ENCODE results near the gene PNPT1. TPM values are rescaled to one million over a fixed set of nuclear protein-coding genes. Genes with fewer than 3 reads are reported as not detected.

Gene PNPT1
- total RNA-seq, 1 experiment from 2014 or later: 37.5 TPM

- DNase-seq: no peak
- Histone ChIP-seq H3K27me3 (ENCODE audit: control insufficient read depth, insufficient read depth, low read length) (no peaks in the 10 kb centered on the region), H3K36me3 (replicated peaks; ENCODE audit: control insufficient read depth, insufficient read depth, low read length) (peaks cover 4% of the 10 kb centered on the region), H3K4me3 (ENCODE audit: insufficient read depth, low read depth, low read length) (no peak overlapping the region)
Measured at GRCh38 chr2:55595536-55595935, 98.1 kb downstream of the PNPT1 start.

GRCh38 chr2:55592130-55592529 is 101.5 kb downstream of the PNPT1 start:
- DNase-seq: no peak
- Histone ChIP-seq H3K36me3 (replicated peaks; ENCODE audit: control insufficient read depth, insufficient read depth, low read length) (no peaks in the 10 kb centered on the region; the same call in 1 of the 2 replicates), H3K27me3 (ENCODE audit: control insufficient read depth, insufficient read depth, low read length) (no peaks in the 10 kb centered on the region), H3K4me3 (ENCODE audit: insufficient read depth, low read depth, low read length) (no peak overlapping the region)

- H3K4me3 ChIP-seq (ENCODE audit: insufficient read depth, low read depth, low read length): no peak overlapping the region
- H3K27me3 ChIP-seq (ENCODE audit: control insufficient read depth, insufficient read depth, low read length): no peaks in the 10 kb centered on the region
- H3K36me3 ChIP-seq (replicated peaks; ENCODE audit: control insufficient read depth, insufficient read depth, low read length): no peaks in the 10 kb centered on the region
- DNase-seq: no peak
Measured at GRCh38 chr2:55590810-55591440, 102.7 kb downstream of the PNPT1 start.

GRCh38 chr2:55585451-55586080 is 108.1 kb downstream of the PNPT1 start:
- Histone ChIP-seq H3K4me3 (ENCODE audit: insufficient read depth, low read depth, low read length) (no peak overlapping the region), H3K36me3 (replicated peaks; ENCODE audit: control insufficient read depth, insufficient read depth, low read length) (no peaks in the 10 kb centered on the region; the same call in 1 of the 2 replicates), H3K27me3 (ENCODE audit: control insufficient read depth, insufficient read depth, low read length) (no peaks in the 10 kb centered on the region)
- DNase-seq: no peak

Other genes with a start within 250 kb of the PNPT1 start
- 4.5 and 6.9 TPM in 2 replicates for gene CFAP36, start 174.1 kb downstream of the PNPT1 start, total RNA-seq (2014; rRNA removed; shearing (Covaris generic))
- gene PPP4R3B, start 76.2 kb downstream of the PNPT1 start, total RNA-seq (2014; rRNA removed; shearing (Covaris generic)): 23.5 and 26.8 TPM in 2 replicates
- gene EFEMP1, start 229.9 kb upstream of the PNPT1 start, total RNA-seq (2014; rRNA removed; shearing (Covaris generic)): 9.4 and 12.4 TPM in 2 replicates

All from H7 (cell line).